Small intestine (tissue), 7 donors: Measurements from ENCODE around the gene PCTP. TPM values are rescaled to one million over a fixed set of nuclear protein-coding genes. Genes with fewer than 3 reads are reported as not detected.

Experiments used
- DNase-seq, 2 donors: peaks; one replicate each; pipeline versions ENCODE4 v3.0.0 to v3.0.0-alpha.2; 2013
- FAIRE-seq: peaks from 2 replicates; lab custom pipeline; 2012; peaks lifted over from hg19 to GRCh38; lab: Jason Lieb, UNC
- H3K27ac ChIP-seq, 3 donors: one replicate each; pipeline ENCODE4 v1.5.1; 2013; ENCODE audit warnings: low read length in 2 of 3, mild to moderate bottlenecking in 2 of 3, control low read depth in 1 of 3, inconsistent platforms in 1 of 3, low read depth in 1 of 3, moderate library complexity in 1 of 3
- H3K27me3 ChIP-seq, 3 donors: one replicate each; pipeline ENCODE4 v1.6.1; 2013; ENCODE audit warnings: low read length in 3 of 3, inconsistent platforms in 1 of 3; ENCODE audit not compliant: control insufficient read depth in 3 of 3, insufficient read depth in 3 of 3
- H3K36me3 ChIP-seq, 3 donors: one replicate each; pipeline ENCODE4 v1.6.1; 2013; ENCODE audit warnings: low read length in 3 of 3, inconsistent platforms in 1 of 3, low read depth in 1 of 3, mild to moderate bottlenecking in 1 of 3, moderate library complexity in 1 of 3; ENCODE audit not compliant: control insufficient read depth in 3 of 3, insufficient read depth in 2 of 3
- H3K4me1 ChIP-seq, 3 donors: one replicate each; pipeline ENCODE4 v1.6.1; 2013; ENCODE audit warnings: low read length in 2 of 3, inconsistent platforms in 1 of 3, low read depth in 1 of 3, mild to moderate bottlenecking in 1 of 3, moderate library complexity in 1 of 3; ENCODE audit not compliant: control insufficient read depth in 3 of 3, insufficient read depth in 2 of 3
- H3K4me3 ChIP-seq, 3 donors: one replicate each; pipeline ENCODE4 v1.5.1; 2013; ENCODE audit warnings: low read length in 3 of 3, control low read depth in 1 of 3, inconsistent platforms in 1 of 3, low read depth in 1 of 3, mild to moderate bottlenecking in 1 of 3, moderate library complexity in 1 of 3
- H3K9me3 ChIP-seq, 2 donors: one replicate each; pipeline ENCODE4 v1.6.1; 2013; ENCODE audit warnings: low read depth in 1 of 2, low read length in 1 of 2; ENCODE audit not compliant: control insufficient read depth in 2 of 2, insufficient read depth in 1 of 2
- WGBS, 3 donors: extraction: QIAGEN DNeasy Blood & Tissue Kit; methylation state at CpG; one replicate each; pipeline ENCODE4 v1.1.7; 2013; 5-methylcytosine and 5-hydroxymethylcytosine counted together
- polyA plus RNA-seq, 4 donors: library from polyadenylated mRNA; stranded (reverse) in 3 of 4; unstranded in 1 of 4; fragments of 200-250 nt in 3 of 4; fragments of 120-200 nt in 1 of 4; gene quantifications; one replicate each; pipeline versions ENCODE4 v1.2.1 to v1.2.3, GENCODE V29; 2013
- donor health status: healthy with polysubstance abuse.
- donor health status: control.
- donor health status: control.
- donor health status: Bipolar disorder and iron deficiency.
- donor health status: healthy.

PCTP gene
- polyA plus RNA-seq, 4 donors, result 22.4 to 33.5 (median 25.9) TPM

GRCh38 chr17:55709984-55710383, 40.9 kb upstream of the PCTP start:
- peaks cover 0 to 3% (median 0%) of the 10 kb centered on the region in 3 donors for H3K27me3 ChIP-seq
- no peak overlapping the region for H3K27ac ChIP-seq
- FAIRE-seq (no peak), DNase-seq (no peak)
- 70 to 78% (median 72%) methylated on average over 4 of the region's 4 CpGs for WGBS, 3 donors
- no peaks in the 10 kb centered on the region for H3K36me3 ChIP-seq
- peaks cover 0 to 4% (median 0%) of the 10 kb centered on the region in 3 donors for H3K4me1 ChIP-seq
- no peaks in the 10 kb centered on the region for H3K9me3 ChIP-seq
- H3K4me3 ChIP-seq, result no peak overlapping the region

GRCh38 chr17:55710410-55710809, 40.4 kb upstream of the PCTP start:
- Histone ChIP-seq H3K4me3 (no peak overlapping the region), H3K9me3 (no peaks in the 10 kb centered on the region), H3K27ac (no peak overlapping the region), H3K27me3 (peaks cover 0 to 3% (median 0%) of the 10 kb centered on the region in 3 donors), H3K36me3 (no peaks in the 10 kb centered on the region), H3K4me1 (peaks cover 0 to 4% (median 0%) of the 10 kb centered on the region in 3 donors)
- 64 to 73% (median 69%) methylated on average over 3 of the region's 3 CpGs for WGBS, 3 donors
- DNase-seq, result no peak
- FAIRE-seq, result no peak

- H3K36me3 ChIP-seq, result no peaks in the 10 kb centered on the region
- no peak overlapping the region for H3K4me3 ChIP-seq
- peaks cover 0 to 4% (median 0%) of the 10 kb centered on the region in 3 donors for H3K4me1 ChIP-seq
- WGBS, 3 donors, result 65 to 84% (median 65%) methylated on average over 4 of the region's 4 CpGs
- no peak overlapping the region for H3K27ac ChIP-seq
- no peaks in the 10 kb centered on the region for H3K9me3 ChIP-seq
- no peak for FAIRE-seq
- peaks cover 0 to 3% (median 0%) of the 10 kb centered on the region in 3 donors for H3K27me3 ChIP-seq
- no peak for DNase-seq
Observed at GRCh38 chr17:55710829-55711496, 39.9 kb upstream of the PCTP start.

GRCh38 chr17:55717432-55717831, 33.4 kb upstream of the PCTP start:
- Histone ChIP-seq H3K9me3 (no peaks in the 10 kb centered on the region), H3K27me3 (peaks cover 0 to 2% (median 0%) of the 10 kb centered on the region in 3 donors), H3K4me3 (no peak overlapping the region), H3K4me1 (no peaks in the 10 kb centered on the region), H3K27ac (no peak overlapping the region), H3K36me3 (peaks cover 0 to 3% (median 0%) of the 10 kb centered on the region in 3 donors)
- FAIRE-seq (no peak), DNase-seq (no peak)
- 84 to 91% (median 90%) methylated on average over 4 of the region's 4 CpGs for WGBS, 3 donors

- H3K4me3 ChIP-seq, result no peak overlapping the region
- FAIRE-seq, result no peak
- H3K36me3 ChIP-seq, result peaks cover 0 to 3% (median 0%) of the 10 kb centered on the region in 3 donors
- no peaks in the 10 kb centered on the region for H3K9me3 ChIP-seq
- H3K4me1 ChIP-seq, result no peaks in the 10 kb centered on the region
- no peak overlapping the region for H3K27ac ChIP-seq
- 47 to 53% (median 51%) methylated on average over 11 of the region's 11 CpGs for WGBS, 3 donors
- peak; percentile 66 to 73 for DNase-seq
- H3K27me3 ChIP-seq, result peaks cover 0 to 6% (median 0%) of the 10 kb centered on the region in 3 donors
Observed at GRCh38 chr17:55717898-55718735, 32.7 kb upstream of the PCTP start.

- H3K4me3 ChIP-seq, result no peak overlapping the region
- FAIRE-seq, result no peak
- H3K27ac ChIP-seq, result no peak overlapping the region
Observed at GRCh38 chr17:55720919-55721836, 29.7 kb upstream of the PCTP start.

GRCh38 chr17:55722016-55722736, 28.7 kb upstream of the PCTP start:
- peaks cover 0 to 11% (median under 1%) of the 10 kb centered on the region in 3 donors for H3K27me3 ChIP-seq
- WGBS, 3 donors, result 50 to 62% (median 51%) methylated on average over 5 of the region's 5 CpGs
- peak overlapping the region in 1 of 3 donors; percentile 36 for H3K4me3 ChIP-seq
- H3K27ac ChIP-seq, result peak overlapping the region in 2 of 3 donors; percentile 57 to 85
- FAIRE-seq (no peak), DNase-seq (no peak)
- H3K4me1 ChIP-seq, result no peaks in the 10 kb centered on the region
- H3K36me3 ChIP-seq, result peaks cover 0 to 3% (median 0%) of the 10 kb centered on the region in 3 donors
- no peaks in the 10 kb centered on the region for H3K9me3 ChIP-seq

More at GRCh38 chr17:55720919-55721836, 29.7 kb upstream of the PCTP start:
- Histone ChIP-seq H3K27me3 (peaks cover 0 to 11% (median 0%) of the 10 kb centered on the region in 3 donors), H3K36me3 (peaks cover 0 to 3% (median 0%) of the 10 kb centered on the region in 3 donors), H3K4me1 (no peaks in the 10 kb centered on the region), H3K9me3 (no peaks in the 10 kb centered on the region)
- DNase-seq, result no peak
- 73 to 91% (median 77%) methylated on average over 6 of the region's 6 CpGs for WGBS, 3 donors
